ENCODE results near the gene OR6J1.
"Not testable (repeated sequence)": the region's sequence is repeated elsewhere in the genome, so short reads cannot be mapped to it uniquely, and the experiment has no call there.

The OR6J1 gene

DNA sequence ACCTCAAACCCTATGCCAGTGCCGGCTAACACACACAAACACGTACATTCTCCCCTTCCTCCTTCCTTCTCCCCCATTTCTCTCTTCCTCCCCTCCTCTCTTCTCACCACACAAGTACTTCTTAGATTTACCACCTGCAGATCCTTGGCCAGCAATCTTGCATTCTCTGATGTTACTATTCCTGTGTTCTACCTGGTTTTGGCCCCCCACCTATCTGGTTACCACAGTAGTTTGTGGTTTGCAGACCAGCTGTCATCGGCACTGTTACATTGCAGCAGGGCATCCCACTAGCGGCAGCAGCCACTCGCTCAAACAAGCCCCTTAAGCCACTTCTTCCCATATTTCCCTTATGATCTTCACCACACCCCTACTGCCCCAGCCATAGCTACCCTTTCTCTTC, 42.2 kb downstream of the OR6J1 start:
- no peak for DNase-seq

GRCh38 chr14:22601456-22601855, 42.7 kb downstream of the OR6J1 start:
- DNase-seq: no peak

DNA sequence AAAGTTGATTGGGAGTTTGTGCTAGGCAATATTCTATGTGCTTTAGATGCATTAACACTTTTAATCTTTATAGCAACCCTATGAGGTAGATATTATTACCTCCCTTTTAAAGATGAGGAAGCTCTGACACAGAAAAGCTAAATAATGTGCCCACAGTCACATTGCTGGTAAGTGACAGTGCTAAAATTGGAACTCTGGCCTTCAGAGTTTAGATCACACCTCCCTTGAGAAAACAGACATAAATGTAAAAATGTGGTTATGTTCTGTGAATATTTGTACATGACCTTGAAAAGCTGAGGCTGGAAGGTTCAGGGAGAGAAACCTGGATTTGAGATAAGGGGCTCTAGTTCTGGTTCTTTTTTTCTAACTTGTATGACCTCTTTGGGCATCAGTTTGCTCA, 44.1 kb downstream of the OR6J1 start:
- no peak for DNase-seq

- no peak for DNase-seq
These were observed 44.8 kb downstream of the OR6J1 start for GRCh38 chr14:22599349-22599748.

DNA sequence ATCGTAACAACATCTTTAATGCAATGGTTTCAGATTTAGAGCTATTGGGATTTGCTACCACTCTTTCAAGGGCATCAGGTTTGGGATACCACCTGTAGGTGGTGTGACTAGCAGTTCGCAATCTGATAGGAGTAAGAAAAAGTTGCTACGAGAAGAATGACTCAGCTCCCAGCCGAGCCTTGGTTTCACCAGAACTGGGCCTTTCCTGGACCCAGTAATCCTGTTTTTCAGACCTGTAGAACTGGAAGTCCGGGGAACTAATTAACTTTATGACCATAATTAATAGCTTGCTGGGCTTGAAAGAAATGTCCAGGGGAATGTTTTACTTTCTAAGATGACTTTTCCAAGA, 45.3 kb downstream of the OR6J1 start:
- no peak for DNase-seq

DNA sequence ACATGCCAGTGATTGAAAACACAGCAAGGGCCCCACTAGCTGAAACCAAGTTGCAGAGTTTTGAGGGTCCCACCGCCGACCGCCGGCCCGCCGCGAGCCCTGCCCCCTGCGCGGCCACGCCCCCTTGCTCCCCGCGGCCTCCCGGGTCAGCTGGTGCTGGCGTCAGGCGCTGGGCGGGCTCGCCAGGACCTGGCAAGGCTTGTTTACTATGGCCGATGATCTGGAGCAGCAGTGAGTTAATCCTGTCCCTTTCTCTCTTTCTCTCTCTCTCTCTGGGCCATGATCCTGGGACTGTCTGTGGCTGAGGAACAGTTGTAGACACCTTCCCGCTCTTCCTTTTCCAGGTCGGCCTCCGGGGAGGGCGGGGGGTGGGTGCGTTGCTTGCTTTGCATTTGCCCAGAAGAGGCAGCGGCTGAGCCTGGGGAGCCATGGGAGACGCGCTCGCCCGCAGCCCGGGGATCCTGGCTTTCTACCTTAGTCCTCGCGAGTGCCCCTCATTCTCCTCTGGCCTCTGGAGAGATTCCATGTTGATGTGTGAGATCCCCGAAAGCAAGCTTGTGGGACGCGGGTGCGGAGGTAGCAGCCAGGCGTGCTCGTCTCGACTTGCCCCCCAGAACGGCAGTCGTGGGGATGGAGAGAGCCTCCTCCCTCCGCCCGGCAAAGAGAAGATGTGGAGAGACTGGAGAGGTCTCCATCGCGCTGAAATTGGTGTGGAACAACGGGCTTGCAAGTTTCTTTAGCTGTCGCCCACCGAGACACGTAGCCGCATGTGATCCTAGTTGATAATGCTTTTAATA, 45.9 kb downstream of the OR6J1 start, which contains the start of gene ABHD4:
ABHD4 (plus strand) TSS at position 202 of the 797 bp plus-strand sequence; CDS start at position 209, 7 bp downstream.
- no peak for DNase-seq

GRCh38 chr14:22597771-22598098, 46.4 kb downstream of the OR6J1 start:
- no peak for DNase-seq

- DNase-seq: no peak
These were observed 46.9 kb downstream of the OR6J1 start for GRCh38 chr14:22597265-22597664.

DNA sequence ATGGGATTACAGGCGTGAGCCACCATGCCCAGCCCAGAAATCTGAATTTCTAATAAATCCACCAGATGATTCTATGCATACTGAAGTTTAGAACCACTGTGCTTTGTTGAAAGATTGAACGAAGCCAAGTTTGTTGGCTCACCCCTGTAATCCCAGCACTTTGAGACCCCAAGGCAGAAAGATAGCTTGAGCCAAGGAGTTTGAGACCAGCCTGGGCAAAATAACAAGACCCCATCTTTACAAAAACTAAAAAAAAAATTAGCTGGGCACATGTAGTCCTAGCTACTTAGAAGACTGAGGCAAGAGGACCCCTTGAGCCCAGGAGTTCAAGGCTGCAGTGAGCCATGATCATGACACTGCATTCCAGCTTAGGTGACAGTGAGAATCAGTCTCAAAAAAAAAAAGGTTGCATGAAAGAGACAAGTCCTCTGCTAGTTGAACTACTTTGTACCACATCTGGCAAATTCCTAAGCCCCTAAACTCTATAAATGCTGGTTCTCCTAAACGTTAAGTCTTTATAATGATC, 47.7 kb downstream of the OR6J1 start:
- no peak for DNase-seq

DNA sequence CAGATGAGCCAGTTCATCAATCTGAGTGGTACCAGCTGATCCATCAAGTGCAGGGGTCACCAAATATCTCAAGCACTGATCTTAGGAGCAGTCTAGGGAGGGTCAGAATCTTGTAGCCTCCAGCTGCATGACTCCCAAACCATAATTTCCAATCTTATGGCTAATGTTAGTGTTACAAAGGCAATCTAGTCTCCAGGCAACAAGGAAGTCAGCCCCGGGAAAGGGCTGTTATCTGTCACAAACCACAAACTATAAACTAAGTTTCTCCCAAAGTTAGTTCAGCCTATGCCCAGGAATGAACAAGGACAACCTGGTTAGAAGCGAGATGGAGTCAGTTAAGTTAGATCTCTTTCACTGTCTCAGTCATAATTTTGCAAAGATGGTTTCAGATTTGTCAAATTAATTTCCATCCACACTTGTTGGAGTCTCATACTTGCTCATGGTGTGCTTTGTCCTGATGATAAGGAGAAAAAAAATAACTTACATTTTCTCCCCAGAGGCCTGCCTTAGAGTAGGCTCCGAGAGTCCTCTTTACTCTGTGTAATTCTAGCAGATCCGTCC, 49.9 kb downstream of the OR6J1 start:
- no peak for DNase-seq

GRCh38 chr14:22593601-22594000, 50.6 kb downstream of the OR6J1 start:
- no peak for DNase-seq

DNA sequence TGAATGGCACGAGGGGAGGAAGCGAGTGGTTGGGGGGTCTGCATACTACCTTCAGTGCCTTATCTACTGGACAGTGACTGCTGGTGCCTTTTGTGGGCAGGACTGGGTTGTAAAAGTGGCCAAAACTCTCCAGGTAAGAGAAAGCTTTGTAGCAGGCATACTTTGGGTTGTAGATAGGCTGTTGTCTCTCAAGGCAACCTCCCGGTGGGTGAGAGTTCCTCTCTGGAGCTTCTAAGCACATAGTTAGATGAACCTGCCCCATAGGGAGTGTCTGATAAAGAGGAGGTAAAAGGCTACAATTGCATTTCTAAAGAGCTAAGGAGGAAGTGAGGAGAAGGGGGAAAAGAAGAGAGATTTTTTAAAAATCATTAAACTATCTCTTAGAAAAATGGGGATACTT, 51.0 kb downstream of the OR6J1 start:
- DNase-seq: no peak

- DNase-seq: peak; percentile 97
These were observed 54.9 kb downstream of the OR6J1 start, which contains the start of gene DAD1 for GRCh38 chr14:22589096-22589839. Gene DAD1 (minus strand): TSS chr14:22589224. CDS start chr14:22589157, 67 bp downstream.

DNA sequence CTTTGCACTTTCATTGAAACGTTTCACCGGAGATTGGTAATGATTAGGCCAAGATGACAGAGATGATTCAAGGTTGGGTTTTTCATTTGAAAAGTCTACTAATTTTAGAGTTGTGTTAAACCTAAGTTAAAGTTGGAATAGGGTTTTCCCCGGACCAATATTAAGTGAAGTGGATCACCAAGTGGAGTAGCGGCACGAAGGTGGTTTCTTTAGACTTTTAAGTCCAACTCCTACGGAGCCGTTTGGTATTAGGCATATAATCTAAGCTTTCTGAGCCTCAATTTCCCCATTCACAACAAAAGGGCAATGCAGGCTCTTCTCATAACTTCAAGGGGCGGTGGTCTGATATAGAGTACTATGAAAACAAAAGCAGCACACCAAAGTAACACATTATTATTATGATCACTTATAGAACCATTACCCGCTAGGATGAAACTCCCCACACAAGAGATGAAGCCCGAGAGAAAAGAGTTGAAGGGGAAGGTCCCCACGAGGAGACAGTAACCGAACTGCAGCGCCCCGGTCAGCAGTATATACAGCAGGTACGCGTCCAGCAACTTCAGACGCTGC, 55.5 kb downstream of the OR6J1 start:
- no peak for DNase-seq

- not testable (repeated sequence) for DNase-seq
These were observed 56.3 kb downstream of the OR6J1 start for GRCh38 chr14:22587677-22588422.

- no peak for DNase-seq
These were observed 56.9 kb downstream of the OR6J1 start for GRCh38 chr14:22587247-22587646.

DNA sequence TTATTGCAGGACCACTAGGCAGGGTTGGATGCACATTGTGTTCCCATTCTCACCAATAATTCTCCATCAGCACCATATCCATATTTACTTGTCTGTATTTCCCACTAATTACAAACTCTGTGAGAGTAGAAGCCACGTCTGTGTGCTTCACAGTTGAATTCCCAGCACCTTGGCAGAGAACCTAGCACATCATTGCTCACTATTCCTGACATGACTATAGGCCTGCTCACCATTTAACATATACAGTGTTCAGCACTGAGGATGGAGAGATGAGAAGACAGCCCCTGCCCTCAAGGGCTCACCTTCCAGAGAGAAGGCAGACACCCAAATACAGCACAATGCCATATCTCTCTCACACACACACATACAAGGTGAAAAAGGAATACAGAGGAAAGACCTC, 60.2 kb downstream of the OR6J1 start:
- DNase-seq: no peak
